Lung (tissue), 12 donors: ENCODE data around the gene RAPGEF1. TPM values are rescaled to one million over a fixed set of nuclear protein-coding genes. Genes with fewer than 3 reads are reported as not detected.

Experiments
- ATAC-seq: fragments of 200-7000 bp; cut with Tn5 transposase; one replicate; pipeline ENCODE4 v1.9.1; 2020; ENCODE audit warnings: moderate number of reproducible peaks; ENCODE audit not compliant: insufficient read depth, low FRiP score
- DNase-seq, 3 donors: peaks; one replicate each; pipeline ENCODE4 v3.0.0-alpha.2; 2013 to 2017
- H3K27ac ChIP-seq, 2 donors: one replicate each; pipeline ENCODE4 v1.5.1; 2013; ENCODE audit warnings: mild to moderate bottlenecking in 2 of 2, moderate library complexity in 2 of 2, control low read depth in 1 of 2, inconsistent platforms in 1 of 2, low read depth in 1 of 2, low read length in 1 of 2
- H3K27me3 ChIP-seq, 3 donors: one replicate each; pipeline ENCODE4 v1.5.1; 2013; ENCODE audit warnings: low read length in 2 of 3; ENCODE audit not compliant: control insufficient read depth in 3 of 3, insufficient read depth in 3 of 3
- H3K36me3 ChIP-seq, 4 donors: one replicate each; pipeline ENCODE4 v1.5.1; 2013; ENCODE audit warnings: low read length in 4 of 4, mild to moderate bottlenecking in 1 of 4, moderate library complexity in 1 of 4; ENCODE audit not compliant: control insufficient read depth in 4 of 4, insufficient read depth in 4 of 4
- H3K4me1 ChIP-seq, 5 donors: one replicate each; pipeline ENCODE4 v1.5.1; 2013; ENCODE audit warnings: low read length in 5 of 5, mild to moderate bottlenecking in 2 of 5, moderate library complexity in 1 of 5; ENCODE audit not compliant: control insufficient read depth in 5 of 5, insufficient read depth in 5 of 5
- H3K4me3 ChIP-seq: one replicate; pipeline ENCODE4 v1.5.1; 2013; ENCODE audit warnings: mild to moderate bottlenecking, control low read depth, moderate library complexity
- H3K9ac ChIP-seq, 2 donors: one replicate each; pipeline ENCODE4 v1.5.1; 2013; ENCODE audit warnings: low read length in 2 of 2, control low read depth in 1 of 2; ENCODE audit not compliant: insufficient read depth in 1 of 2
- H3K9me3 ChIP-seq, 4 donors: one replicate each; pipeline ENCODE4 v1.5.1; 2013; ENCODE audit warnings: low read length in 3 of 4, mild to moderate bottlenecking in 1 of 4, moderate library complexity in 1 of 4; ENCODE audit not compliant: control insufficient read depth in 4 of 4, insufficient read depth in 3 of 4
- WGBS, 2 donors: extraction: QIAGEN DNeasy Blood & Tissue Kit; methylation state at CpG; one replicate each; pipeline ENCODE4 v1.1.7; 2013; 5-methylcytosine and 5-hydroxymethylcytosine counted together
- polyA plus RNA-seq, 2 donors: library from polyadenylated mRNA; stranded (reverse); fragments of 200-250 nt; gene quantifications; one replicate each; pipeline ENCODE4 v1.2.1, GENCODE V29; 2013
- total RNA-seq, 2 donors: library from RNA; depleted of rRNA in 1 of 2; stranded (reverse); fragments of >200 nt in 1 of 2; gene quantifications; one replicate each; pipeline ENCODE4 v1.2.1, GENCODE V29; 2014 to 2021
- TF ChIP-seq, protein P1 (sequence below): IDR thresholded peaks from 2 replicates; pipeline ENCODE4 v1.5.1; 2012; ENCODE audit warnings: mild to moderate bottlenecking; ENCODE audit errors: control extremely low read depth, extremely low read depth
- donor health status: control.
- donor health status: control.
- donor health status: Bipolar disorder and iron deficiency.
- donor health status: healthy.
- donor health status: DM: yes; HTN: yes; CAD: no.

RAPGEF1 gene
- total and polyA plus RNA-seq, 4 donors: 38.9 to 134 (median 55.1) TPM

DNA sequence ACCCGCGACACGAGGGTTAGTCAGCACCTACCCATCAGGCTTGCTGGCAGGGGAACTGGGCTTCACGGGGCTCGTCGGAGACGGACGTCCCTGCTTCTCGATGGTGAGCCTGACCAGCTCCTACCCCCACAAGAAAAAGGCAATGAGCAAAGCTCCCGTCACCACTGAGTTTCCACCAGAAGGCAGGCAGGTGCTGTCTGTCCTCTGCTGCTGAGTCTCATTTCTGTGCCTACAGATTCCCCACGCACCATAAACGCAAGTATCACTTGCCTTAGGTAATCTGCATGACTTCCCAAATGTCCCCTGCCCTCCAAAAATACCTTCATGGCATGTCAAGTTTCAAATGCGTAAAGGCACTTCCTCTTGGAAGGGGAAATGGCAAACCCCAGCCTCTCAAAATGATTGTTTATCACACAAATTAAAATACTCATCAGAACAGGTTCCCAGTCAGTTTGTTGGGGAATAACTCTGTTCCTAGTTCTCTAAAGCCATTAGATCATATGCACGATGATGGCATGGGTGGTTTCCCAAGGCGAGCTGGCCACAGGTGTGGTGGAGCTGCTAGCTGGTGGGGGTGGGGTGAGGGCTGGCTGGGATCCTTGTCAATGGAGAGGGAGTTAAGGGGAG, 109.6 kb downstream of the RAPGEF1 start:
- 81 to 83% methylated on average over 15 of the region's 15 CpGs for whole genome bisulfite sequencing, 2 donors
- ATAC-seq (no peak), DNase-seq (no peak)
- Histone ChIP-seq H3K4me1 (peaks cover 0 to 13% (median 0%) of the 10 kb centered on the region in 5 donors), H3K27me3 (no peaks in the 10 kb centered on the region), H3K9ac (no peak overlapping the region), H3K4me3 (no peak overlapping the region), H3K9me3 (no peaks in the 10 kb centered on the region), H3K27ac (peak overlapping the region in 1 of 2 donors; percentile 29), H3K36me3 (peaks cover 0 to 36% (median 3%) of the 10 kb centered on the region in 4 donors)
- TF ChIP-seq, protein P1, sequence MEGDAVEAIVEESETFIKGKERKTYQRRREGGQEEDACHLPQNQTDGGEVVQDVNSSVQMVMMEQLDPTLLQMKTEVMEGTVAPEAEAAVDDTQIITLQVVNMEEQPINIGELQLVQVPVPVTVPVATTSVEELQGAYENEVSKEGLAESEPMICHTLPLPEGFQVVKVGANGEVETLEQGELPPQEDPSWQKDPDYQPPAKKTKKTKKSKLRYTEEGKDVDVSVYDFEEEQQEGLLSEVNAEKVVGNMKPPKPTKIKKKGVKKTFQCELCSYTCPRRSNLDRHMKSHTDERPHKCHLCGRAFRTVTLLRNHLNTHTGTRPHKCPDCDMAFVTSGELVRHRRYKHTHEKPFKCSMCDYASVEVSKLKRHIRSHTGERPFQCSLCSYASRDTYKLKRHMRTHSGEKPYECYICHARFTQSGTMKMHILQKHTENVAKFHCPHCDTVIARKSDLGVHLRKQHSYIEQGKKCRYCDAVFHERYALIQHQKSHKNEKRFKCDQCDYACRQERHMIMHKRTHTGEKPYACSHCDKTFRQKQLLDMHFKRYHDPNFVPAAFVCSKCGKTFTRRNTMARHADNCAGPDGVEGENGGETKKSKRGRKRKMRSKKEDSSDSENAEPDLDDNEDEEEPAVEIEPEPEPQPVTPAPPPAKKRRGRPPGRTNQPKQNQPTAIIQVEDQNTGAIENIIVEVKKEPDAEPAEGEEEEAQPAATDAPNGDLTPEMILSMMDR: no peak

DNA sequence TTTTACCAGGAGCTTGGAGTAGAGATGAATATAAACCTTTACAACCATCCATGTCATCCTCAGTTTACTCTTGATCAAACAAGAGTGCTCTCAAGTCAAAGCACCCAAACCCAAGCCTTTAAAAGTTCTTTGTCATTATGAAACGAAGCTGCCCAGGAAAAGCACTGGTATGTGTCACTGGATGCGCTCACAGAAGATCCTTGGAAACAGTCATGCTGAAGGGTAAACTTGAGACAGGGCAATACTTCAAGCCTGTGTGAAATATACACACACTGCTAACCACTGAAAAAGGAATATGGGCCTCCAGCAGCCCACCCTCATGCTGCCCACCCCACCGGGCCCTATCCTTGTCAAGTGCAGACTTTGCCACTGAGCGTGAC, 110.1 kb downstream of the RAPGEF1 start:
- Histone ChIP-seq H3K36me3 (peaks cover 0 to 40% (median 3%) of the 10 kb centered on the region in 4 donors), H3K4me3 (no peak overlapping the region), H3K9ac (no peak overlapping the region), H3K27ac (peak overlapping the region in 1 of 2 donors; percentile 29), H3K4me1 (peaks cover 0 to 12% (median 4%) of the 10 kb centered on the region in 5 donors), H3K9me3 (no peaks in the 10 kb centered on the region), H3K27me3 (no peaks in the 10 kb centered on the region)
- DNase-seq (no peak), ATAC-seq (no peak)
- WGBS, 2 donors: 84 to 86% methylated on average over 4 of the region's 4 CpGs
- TF ChIP-seq, protein P1: no peak

DNA sequence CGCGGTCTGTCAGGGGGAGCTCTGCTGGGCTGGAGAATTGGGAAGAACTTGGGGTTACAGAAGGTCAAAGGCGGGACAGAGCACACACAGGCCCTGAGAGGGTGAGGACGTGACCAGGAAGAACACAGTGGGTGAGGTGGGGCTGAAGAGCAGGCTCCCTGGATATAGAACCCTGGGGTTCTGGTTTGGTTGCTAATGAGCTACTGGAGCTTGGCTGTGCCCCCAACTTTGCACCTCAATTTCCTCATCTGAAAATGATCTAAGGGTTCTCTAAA, 110.7 kb downstream of the RAPGEF1 start:
- peaks cover 0 to 46% (median 3%) of the 10 kb centered on the region in 4 donors for H3K36me3 ChIP-seq
- peaks cover 0 to 10% (median 9%) of the 10 kb centered on the region in 5 donors for H3K4me1 ChIP-seq
- 83 to 93% methylated on average over 4 of the region's 4 CpGs for WGBS, 2 donors
- H3K9me3 ChIP-seq: no peaks in the 10 kb centered on the region
- H3K9ac ChIP-seq: no peak overlapping the region
- TF ChIP-seq, protein P1: no peak
- no peak overlapping the region for H3K4me3 ChIP-seq
- no peak for DNase-seq
- no peak for ATAC-seq
- no peaks in the 10 kb centered on the region for H3K27me3 ChIP-seq
- peak overlapping the region in 1 of 2 donors; percentile 30 for H3K27ac ChIP-seq
